Left lung (tissue), 10 donors: Measurements from ENCODE around the gene DPM2. TPM values are rescaled to one million over a fixed set of nuclear protein-coding genes. Genes with fewer than 3 reads are reported as not detected.

Experiments
- ATAC-seq: fragments of 200-7000 bp; cut with Tn5 transposase; one replicate; pipeline ENCODE4 v1.9.1; 2020; ENCODE audit warnings: moderate library complexity
- DNase-seq, 4 donors: peaks; one replicate each; pipeline ENCODE4 v3.0.0-alpha.2; 2013 to 2020
- H3K27ac ChIP-seq, 2 donors: fragments of 200-600 bp; sonication (generic) in 1 of 2; one replicate each; pipeline versions ENCODE4 v1.5.0 to v1.8.0; 2020 to 2021
- H3K27me3 ChIP-seq, 2 donors: fragments of 200-600 bp; sonication (generic) in 1 of 2; one replicate each; pipeline versions ENCODE4 v1.5.0 to v1.8.0; 2020 to 2021
- H3K36me3 ChIP-seq, 2 donors: fragments of 200-600 bp; sonication (generic) in 1 of 2; one replicate each; pipeline versions ENCODE4 v1.5.0 to v1.8.0; 2020 to 2021
- H3K4me1 ChIP-seq, 2 donors: fragments of 200-600 bp; one replicate each; pipeline ENCODE4 v1.8.0; 2021
- H3K4me3 ChIP-seq, 2 donors: fragments of 200-600 bp; sonication (generic) in 1 of 2; one replicate each; pipeline versions ENCODE4 v1.5.0 to v1.8.0; 2020 to 2021; ENCODE audit warnings: mild to moderate bottlenecking in 1 of 2
- H3K9me3 ChIP-seq, 2 donors: fragments of 200-600 bp; sonication (generic) in 1 of 2; one replicate each; pipeline versions ENCODE4 v1.5.0 to v1.8.0; 2020 to 2021
- CTCF ChIP-seq, 2 donors: fragments of 200-600 bp; sonication (generic) in 1 of 2; IDR thresholded peaks; one replicate each; pipeline versions ENCODE4 v1.5.0 to v1.8.0; 2021; ENCODE audit warnings: antibody characterized with exemption in 2 of 2
- intact Hi-C, 2 donors: fragments of 100-400 bp; cut with DNase I; formaldehyde crosslinking; loops; one replicate each; pipeline versions ENCODE4 v1.11.2 to v1.14.2; 2022
- polyA plus RNA-seq, 6 donors: library from polyadenylated mRNA; unstranded; fragments of 120-200 nt; gene quantifications; one replicate each; pipeline ENCODE4 v1.2.1, GENCODE V29; 2013; ENCODE audit not compliant: insufficient read length in 6 of 6
- total RNA-seq, 2 donors: library from RNA; stranded (reverse); fragmentation: NEBNext Ultra II Directional; extraction: Animal tissue kit (Norgen Biotek cat#: 25700); gene quantifications; one replicate each; pipeline ENCODE4 v1.2.1, GENCODE V29; 2021
- donor health status: DM: no; HTN: yes; CAD: no.
- donor health status: DM: no; HTN: no; CAD: no.

The DPM2 gene
- total and polyA plus RNA-seq, 8 donors: 32.1 to 47.6 (median 36.3) TPM

GRCh38 chr9:127977009-127977883 lies 39.6 kb upstream of the DPM2 start:
- no peak for DNase-seq
- no peak for TF ChIP-seq CTCF (IDR thresholded peaks at IDR 0.05)
- intact Hi-C loops: no loop called here
- peaks cover 0 to 12% of the 10 kb centered on the region in 2 donors for H3K27me3 ChIP-seq
- peak overlapping the region; percentile 70 to 75 for H3K27ac ChIP-seq
- peaks cover 56 to 90% of the 10 kb centered on the region in 2 donors for H3K4me1 ChIP-seq
- H3K36me3 ChIP-seq: no peaks in the 10 kb centered on the region
- no peaks in the 10 kb centered on the region for H3K9me3 ChIP-seq
- peak overlapping the region; percentile 58 to 67 for H3K4me3 ChIP-seq
- ATAC-seq: no peak

- intact Hi-C loops: no loop called here
- peak overlapping the region in 1 of 2 donors; percentile 58 for H3K4me3 ChIP-seq
- no peak for TF ChIP-seq CTCF (IDR thresholded peaks at IDR 0.05)
- DNase-seq (no peak), ATAC-seq (peak; percentile 33)
- peak overlapping the region in 1 of 2 donors; percentile 70 for H3K27ac ChIP-seq
- no peaks in the 10 kb centered on the region for H3K9me3 ChIP-seq
- peaks cover 0 to 12% of the 10 kb centered on the region in 2 donors for H3K27me3 ChIP-seq
- peaks cover 60 to 92% of the 10 kb centered on the region in 2 donors for H3K4me1 ChIP-seq
- no peaks in the 10 kb centered on the region for H3K36me3 ChIP-seq
Measured at GRCh38 chr9:127976498-127976897, 38.8 kb upstream of the DPM2 start.

DNA sequence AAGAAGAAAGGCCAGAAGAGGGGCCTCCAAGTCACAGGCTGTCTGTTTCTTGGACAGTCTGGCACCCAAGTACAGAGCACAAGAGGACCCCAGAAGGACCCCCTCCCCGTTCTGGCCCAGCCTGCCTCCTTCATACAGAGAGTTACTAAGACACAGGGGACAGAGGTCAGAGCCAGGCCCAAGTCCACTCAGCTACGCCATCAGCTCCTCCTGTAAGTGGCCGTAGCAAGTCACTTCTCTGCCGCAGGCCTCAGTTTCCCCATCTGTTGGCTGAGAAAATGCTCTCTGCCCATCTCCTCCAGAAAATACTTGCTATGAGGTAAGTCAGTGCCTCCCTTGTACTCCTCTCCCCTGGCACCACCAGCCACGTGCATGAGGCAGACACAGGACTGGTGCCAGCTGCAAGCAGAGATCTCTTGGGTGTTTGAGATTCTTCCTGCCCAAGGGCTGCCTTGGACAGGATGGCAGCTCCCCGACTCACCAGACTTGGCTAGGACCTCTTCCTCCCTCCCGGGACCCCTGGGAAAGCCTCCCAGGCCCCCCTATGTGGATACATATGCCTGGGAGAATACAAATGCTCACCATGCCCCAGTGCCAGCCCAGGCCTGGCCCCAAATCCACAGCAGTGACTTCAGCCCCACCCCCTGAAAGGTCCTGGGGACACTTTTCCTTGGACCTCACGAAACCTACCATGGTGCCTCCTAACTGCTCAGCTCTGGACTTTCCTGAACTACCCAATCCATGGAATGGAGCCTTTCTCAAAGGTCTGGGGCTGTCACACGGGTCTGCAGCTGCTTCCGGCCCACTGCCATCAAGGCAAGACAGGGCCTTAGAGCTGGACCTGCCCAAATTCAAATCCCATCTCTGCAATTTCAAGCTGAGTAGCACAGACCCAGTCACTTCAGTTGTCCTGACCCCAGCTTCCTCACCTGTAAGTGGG lies 38.0 kb upstream of the DPM2 start:
- Histone ChIP-seq H3K4me1 (peaks cover 59 to 96% of the 10 kb centered on the region in 2 donors), H3K36me3 (no peaks in the 10 kb centered on the region), H3K27me3 (peaks cover 0 to 12% of the 10 kb centered on the region in 2 donors), H3K27ac (peak overlapping the region in 1 of 2 donors; percentile 70), H3K9me3 (no peaks in the 10 kb centered on the region), H3K4me3 (no peak overlapping the region)
- no peak for TF ChIP-seq CTCF (IDR thresholded peaks at IDR 0.05)
- DNase-seq (no peak), ATAC-seq (no peak)
- intact Hi-C loops: no loop called here

DNA sequence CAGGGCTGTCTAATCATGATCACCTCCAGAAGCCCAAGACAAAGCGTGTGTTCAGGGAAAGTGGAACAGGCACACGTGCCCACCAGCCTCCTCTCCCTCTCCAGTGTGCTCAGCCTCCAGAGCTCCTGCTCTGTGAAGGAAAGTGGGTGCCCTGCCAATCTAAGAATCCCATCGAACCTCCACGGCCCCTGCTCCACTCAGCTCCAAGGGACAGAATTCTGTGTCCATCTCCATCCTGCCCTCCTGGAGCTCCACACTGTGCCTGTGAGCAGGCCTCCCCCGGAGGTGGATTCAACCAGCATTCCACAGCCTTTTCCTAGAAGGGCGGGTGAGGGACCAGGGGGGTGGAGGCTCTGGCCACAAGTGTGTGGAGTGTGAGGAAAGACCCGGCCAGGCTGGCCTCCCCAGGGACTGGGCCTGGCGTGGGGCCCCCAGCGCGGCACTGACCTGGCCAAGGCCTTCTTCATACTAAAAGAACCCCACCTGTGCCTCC lies 37.2 kb upstream of the DPM2 start:
- peaks cover 61 to 98% of the 10 kb centered on the region in 2 donors for H3K4me1 ChIP-seq
- no peak overlapping the region for H3K4me3 ChIP-seq
- H3K36me3 ChIP-seq: no peaks in the 10 kb centered on the region
- no peaks in the 10 kb centered on the region for H3K9me3 ChIP-seq
- DNase-seq (peak in 1 of 4 donors; percentile 78), ATAC-seq (no peak)
- no peak overlapping the region for H3K27ac ChIP-seq
- intact Hi-C loops: no loop called here
- H3K27me3 ChIP-seq: peaks cover 0 to 7% of the 10 kb centered on the region in 2 donors
- TF ChIP-seq CTCF (IDR thresholded peaks at IDR 0.05): no peak
